Measurements from ENCODE around the gene HLA-DRA.

DNA sequence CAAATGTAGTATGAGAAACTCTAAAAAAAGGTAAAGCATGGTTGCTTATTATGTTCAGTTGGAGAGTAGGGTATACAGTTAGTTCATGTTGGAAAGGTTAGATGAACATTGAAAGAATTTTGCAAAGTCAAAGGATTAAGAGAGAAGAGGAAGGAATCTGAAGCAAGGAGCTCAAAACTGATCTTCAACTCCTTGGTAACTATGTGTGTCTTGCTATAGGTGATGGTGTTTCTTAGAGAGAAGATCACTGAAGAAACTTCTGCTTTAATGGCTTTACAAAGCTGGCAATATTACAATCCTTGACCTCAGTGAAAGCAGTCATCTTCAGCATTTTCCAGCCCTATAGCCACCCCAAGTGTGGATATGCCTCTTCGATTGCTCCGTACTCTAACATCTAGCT is 4.7 kb downstream of the HLA-DRA start:
- TF ChIP-seq, protein P1, sequence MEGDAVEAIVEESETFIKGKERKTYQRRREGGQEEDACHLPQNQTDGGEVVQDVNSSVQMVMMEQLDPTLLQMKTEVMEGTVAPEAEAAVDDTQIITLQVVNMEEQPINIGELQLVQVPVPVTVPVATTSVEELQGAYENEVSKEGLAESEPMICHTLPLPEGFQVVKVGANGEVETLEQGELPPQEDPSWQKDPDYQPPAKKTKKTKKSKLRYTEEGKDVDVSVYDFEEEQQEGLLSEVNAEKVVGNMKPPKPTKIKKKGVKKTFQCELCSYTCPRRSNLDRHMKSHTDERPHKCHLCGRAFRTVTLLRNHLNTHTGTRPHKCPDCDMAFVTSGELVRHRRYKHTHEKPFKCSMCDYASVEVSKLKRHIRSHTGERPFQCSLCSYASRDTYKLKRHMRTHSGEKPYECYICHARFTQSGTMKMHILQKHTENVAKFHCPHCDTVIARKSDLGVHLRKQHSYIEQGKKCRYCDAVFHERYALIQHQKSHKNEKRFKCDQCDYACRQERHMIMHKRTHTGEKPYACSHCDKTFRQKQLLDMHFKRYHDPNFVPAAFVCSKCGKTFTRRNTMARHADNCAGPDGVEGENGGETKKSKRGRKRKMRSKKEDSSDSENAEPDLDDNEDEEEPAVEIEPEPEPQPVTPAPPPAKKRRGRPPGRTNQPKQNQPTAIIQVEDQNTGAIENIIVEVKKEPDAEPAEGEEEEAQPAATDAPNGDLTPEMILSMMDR (conservative IDR thresholded peaks at IDR 0.05; ENCODE audit: low read depth in 2 of 2): no peak
- TF ChIP-seq EZH2 (IDR thresholded peaks at IDR 0.05; ENCODE audit: low read depth, unreplicated experiment) (no peak), POLR2AphosphoS5 (IDR thresholded peaks at IDR 0.05; ENCODE audit: low read depth) (no peak), STAT1 (IDR thresholded peaks at IDR 0.05; ENCODE audit: unreplicated experiment) (no peak)

All from GM23338 (cell line).